GM18870 (cell line): ENCODE results near the gene CLTB.

Source experiments
- ATAC-seq: cut with Tn5 transposase; IDR thresholded peaks from one replicate; pipeline ENCODE4 v1.9.1; 2021; ENCODE audit warnings: moderate library complexity; ENCODE audit not compliant: unreplicated experiment

Gene CLTB

GRCh38 chr5:176355400-176356178 lies 60.8 kb downstream of the CLTB start:
- ATAC-seq = no peak

DNA sequence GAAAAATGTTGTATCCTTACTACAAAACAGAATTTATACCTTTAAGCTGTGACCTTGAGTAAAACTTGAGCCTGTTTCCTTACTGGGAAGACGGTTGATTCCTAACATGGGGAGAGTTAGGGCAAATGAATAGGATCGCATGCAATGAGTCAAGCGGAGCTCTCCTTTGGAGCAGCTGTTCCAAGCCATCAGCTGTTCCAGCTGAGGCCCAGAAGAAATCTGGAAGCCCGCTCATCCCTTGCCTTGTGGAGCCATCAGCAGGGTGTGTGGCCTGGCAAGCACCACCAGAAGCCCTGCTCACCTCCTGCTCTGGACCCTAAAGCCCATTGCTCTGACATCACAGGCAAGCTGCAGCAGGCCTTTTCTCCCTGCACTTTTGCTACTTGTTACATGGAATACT lies 62.8 kb downstream of the CLTB start:
- ATAC-seq = no peak

GRCh38 chr5:176352116-176352878 lies 64.0 kb downstream of the CLTB start:
- ATAC-seq = no peak

DNA sequence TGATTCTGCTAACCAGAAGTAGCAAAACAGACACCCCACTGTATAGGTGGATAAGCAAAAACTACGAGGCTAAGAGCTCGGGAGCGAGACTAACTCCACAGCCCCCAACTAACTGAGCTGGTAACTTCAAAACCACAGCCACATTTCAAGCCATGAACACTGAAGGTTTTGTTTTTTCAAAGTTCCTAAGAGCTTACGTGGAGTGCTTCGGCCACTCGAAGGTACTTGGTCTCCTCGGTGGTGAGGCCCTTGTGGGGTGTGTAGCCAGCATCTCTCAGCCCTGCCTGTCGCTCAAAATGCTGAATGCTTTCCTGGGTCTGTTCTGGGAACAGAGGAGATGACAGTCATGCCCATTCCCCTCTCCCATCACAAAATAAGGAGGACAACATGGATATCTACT lies 65.9 kb downstream of the CLTB start:
- no peak for ATAC-seq

- no peak for ATAC-seq
Observed at GRCh38 chr5:176342766-176343458, 73.4 kb downstream of the CLTB start.
